IMR-90 (cell line): Measurements from ENCODE around the gene LDB1.

Source experiments
- CEBPB ChIP-seq: IDR thresholded peaks from 2 replicates; pipeline ENCODE4 v1.6.1; 2012; ENCODE audit warnings: low read depth, low read length, improper control_type of control experiment
- CTCF ChIP-seq: conservative IDR thresholded peaks from 2 replicates; pipeline ENCODE4 v1.5.1; 2012; ENCODE audit warnings: mild to moderate bottlenecking, low read depth, low read length, improper control_type of control experiment
- POLR2A ChIP-seq: IDR thresholded peaks from 2 replicates; pipeline ENCODE4 v1.6.1; 2012; ENCODE audit warnings: mild to moderate bottlenecking, low read depth, low read length
- RAD21 ChIP-seq: IDR thresholded peaks from 2 replicates; pipeline ENCODE4 v1.6.1; 2012; ENCODE audit warnings: low read length, improper control_type of control experiment
- RCOR1 ChIP-seq: IDR thresholded peaks from 2 replicates; pipeline ENCODE4 v1.6.1; 2012; ENCODE audit warnings: mild to moderate bottlenecking, low read length, improper control_type of control experiment; ENCODE audit not compliant: insufficient replicate concordance
- RFX5 ChIP-seq: IDR thresholded peaks from 2 replicates; pipeline ENCODE4 v1.8.0; 2012; ENCODE audit warnings: low read depth, mild to moderate bottlenecking, low read length, moderate library complexity

DNA sequence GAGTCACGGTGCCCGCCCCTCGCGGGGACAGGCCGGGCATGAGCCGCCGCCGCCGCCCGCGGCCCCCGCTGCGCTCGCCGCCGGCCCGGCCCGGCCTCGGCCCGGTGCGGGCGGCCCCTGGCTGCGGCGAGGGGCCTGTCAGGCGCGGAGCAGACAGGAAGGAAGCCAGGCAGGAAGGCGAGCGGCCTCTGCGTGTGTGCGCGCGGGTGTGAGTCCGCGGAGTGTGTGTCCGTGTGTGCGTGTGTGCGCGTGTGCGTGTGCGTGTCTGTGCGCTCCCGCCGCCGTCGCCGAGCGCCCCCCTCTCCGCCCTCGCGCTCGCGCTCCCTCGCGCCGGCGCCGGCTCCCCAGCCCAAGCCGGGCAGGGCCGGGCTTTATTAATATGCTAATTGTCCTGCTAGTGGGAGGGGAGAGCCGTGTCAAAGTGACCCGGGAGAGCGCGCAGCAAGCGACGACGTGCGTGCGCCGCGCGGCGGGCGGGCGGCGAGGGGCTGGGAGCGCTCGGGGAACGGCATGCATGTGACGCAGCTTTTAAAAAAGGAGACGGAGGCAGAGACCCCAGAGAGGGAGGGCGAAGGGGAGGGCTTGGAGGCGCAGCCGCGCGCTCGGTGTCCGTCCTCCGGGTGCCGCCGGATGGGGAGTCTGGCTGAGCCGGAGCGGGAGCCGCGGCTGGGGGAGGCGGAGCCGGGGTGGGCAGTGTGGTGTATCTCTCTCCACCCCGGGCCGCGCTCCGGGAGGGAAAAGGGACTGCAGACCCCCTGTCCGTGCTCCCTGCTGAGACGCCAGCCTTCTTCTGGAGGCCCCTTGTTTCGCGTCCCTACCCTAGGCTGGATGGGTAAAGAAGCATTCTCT, at the start of gene LDB1:
- TF ChIP-seq RAD21: no peak
- TF ChIP-seq POLR2A: peak; percentile 37; the same call in 1 of the 2 replicates
- no peak for TF ChIP-seq RCOR1
- TF ChIP-seq CTCF: no peak
- no peak for TF ChIP-seq RFX5
- TF ChIP-seq CEBPB: no peak
